Measurements from ENCODE around the gene SLC9A1. TPM values are rescaled to one million over a fixed set of nuclear protein-coding genes. Genes with fewer than 3 reads are reported as not detected.
A peak's percentile ranks its signal among the peaks of the same experiment; 100 is the strongest.

The SLC9A1 gene
- total and polyA plus RNA-seq, 2 experiments from 2014 or later = 8.5 to 23.7 TPM

DNA sequence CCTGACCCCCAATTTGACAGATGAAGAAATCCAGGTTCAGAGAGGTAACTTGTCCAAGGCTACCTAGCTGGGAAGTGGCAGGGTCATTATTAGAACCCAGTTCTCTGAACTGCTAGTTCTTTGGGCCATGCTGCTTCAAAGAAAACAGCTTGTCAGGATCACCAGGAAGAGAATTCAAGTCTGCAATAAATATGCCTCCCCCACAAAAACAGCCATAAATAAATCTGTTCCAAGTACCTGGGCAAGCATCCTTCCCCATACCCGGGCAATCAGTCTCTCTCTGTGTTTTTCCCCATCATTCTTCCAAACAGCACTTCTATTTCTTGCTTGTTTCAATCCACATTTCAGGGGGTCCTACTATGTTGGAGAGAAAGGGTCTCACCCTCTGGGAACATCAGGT lies 34.1 kb downstream of the SLC9A1 start:
- TF ChIP-seq EZH2 (IDR thresholded peaks at IDR 0.05; ENCODE audit: insufficient read depth, poor library complexity, severe bottlenecking) = no peak
- TF ChIP-seq EZH2phosphoT487 (IDR thresholded peaks at IDR 0.05; ENCODE audit: insufficient read depth, low read depth) = no peak
- Histone ChIP-seq H3K4me3 (no peak overlapping the region), H3K9me2 (ENCODE audit: insufficient read depth) (no peaks in the 10 kb centered on the region)

GRCh38 chr1:27118440-27118689 lies 36.6 kb downstream of the SLC9A1 start:
- H3K4me1 ChIP-seq (ENCODE audit: insufficient read depth) = peaks cover 55% of the 10 kb centered on the region
- peak overlapping the region; percentile 59 for H3K4me2 ChIP-seq (ENCODE audit: unreplicated experiment)
- DNase-seq = no peak
- no peaks in the 10 kb centered on the region for H3K9me3 ChIP-seq (ENCODE audit: low read depth)
- peaks cover 80% of the 10 kb centered on the region for H3K79me2 ChIP-seq (ENCODE audit: insufficient read depth)
- WGBS, 2 experiments (ENCODE audit: low coverage in 1 of 2, low lambda C conversion rate in 2 of 2, missing lambda C conversion rate in 2 of 2) = 73 to 78% methylated on average over 4 of the region's 4 CpGs
- peak overlapping the region; percentile 49; the same call in 1 of the 2 replicates for H2AFZ ChIP-seq
- in situ Hi-C loops (cut with MboI) = loop anchor here (25.0 kb wide), 1 partner anchor 494 kb away; the partner anchor contains the start of gene AHDC1
- H3K27ac ChIP-seq = peak overlapping the region; percentile 90
- peaks cover 32% of the 10 kb centered on the region for H3F3A ChIP-seq (ENCODE audit: insufficient read depth)
- no peaks in the 10 kb centered on the region for H3K27me3 ChIP-seq (replicated peaks; ENCODE audit: insufficient read depth)
- H3K4me3 ChIP-seq = 0 out of 2 replicates have a peak overlapping the region, but pooled peaks have one; percentile 26
- H3K36me3 ChIP-seq (ENCODE audit: low read depth) = no peaks in the 10 kb centered on the region
- TF ChIP-seq EZH2 (IDR thresholded peaks at IDR 0.05; ENCODE audit: insufficient read depth, poor library complexity, severe bottlenecking) (no peak), EZH2phosphoT487 (IDR thresholded peaks at IDR 0.05; ENCODE audit: insufficient read depth, low read depth) (no peak)
- peak overlapping the region; percentile 77 for H3K9ac ChIP-seq
- no peaks in the 10 kb centered on the region for H3K9me2 ChIP-seq (ENCODE audit: insufficient read depth)
- H4K20me1 ChIP-seq (ENCODE audit: insufficient read depth) = no peaks in the 10 kb centered on the region

More for the DNA sequence above, 34.1 kb downstream of the SLC9A1 start:
- Histone ChIP-seq H3K9ac (no peak overlapping the region), H3K79me2 (ENCODE audit: insufficient read depth) (peaks cover 77% of the 10 kb centered on the region), H3K27ac (peak overlapping the region; percentile 90; the same call in 1 of the 2 replicates), H3K9me3 (ENCODE audit: low read depth) (no peaks in the 10 kb centered on the region), H3K36me3 (ENCODE audit: low read depth) (no peaks in the 10 kb centered on the region), H4K20me1 (ENCODE audit: insufficient read depth) (no peaks in the 10 kb centered on the region), H3K4me1 (ENCODE audit: insufficient read depth) (peaks cover 55% of the 10 kb centered on the region), H3K4me2 (ENCODE audit: unreplicated experiment) (no peak overlapping the region), H2AFZ (no peak overlapping the region), H3K27me3 (replicated peaks; ENCODE audit: insufficient read depth) (no peaks in the 10 kb centered on the region), H3F3A (ENCODE audit: insufficient read depth) (peaks cover 32% of the 10 kb centered on the region)
- in situ Hi-C loops (cut with MboI) = loop anchor here (25.0 kb wide), 1 partner anchor 491 kb away; the partner anchor contains the start of gene AHDC1
- no peak for DNase-seq
- 56 to 58% methylated on average over 1 of the region's 1 CpG for WGBS, 2 experiments (ENCODE audit: low coverage in 1 of 2, low lambda C conversion rate in 2 of 2, missing lambda C conversion rate in 2 of 2)

GRCh38 chr1:27117733-27118439 lies 37.0 kb downstream of the SLC9A1 start:
- Histone ChIP-seq H3K36me3 (ENCODE audit: low read depth) (no peaks in the 10 kb centered on the region), H3K27me3 (replicated peaks; ENCODE audit: insufficient read depth) (no peaks in the 10 kb centered on the region), H3K27ac (peak overlapping the region; percentile 90), H3K79me2 (ENCODE audit: insufficient read depth) (peaks cover 82% of the 10 kb centered on the region), H3K4me3 (no peak overlapping the region), H3K9me3 (ENCODE audit: low read depth) (no peaks in the 10 kb centered on the region), H4K20me1 (ENCODE audit: insufficient read depth) (no peaks in the 10 kb centered on the region), H3F3A (ENCODE audit: insufficient read depth) (peaks cover 32% of the 10 kb centered on the region), H3K4me2 (ENCODE audit: unreplicated experiment) (peak overlapping the region; percentile 59), H3K4me1 (ENCODE audit: insufficient read depth) (peaks cover 53% of the 10 kb centered on the region), H3K9ac (peak overlapping the region; percentile 77), H2AFZ (no peak overlapping the region), H3K9me2 (ENCODE audit: insufficient read depth) (no peaks in the 10 kb centered on the region)
- TF ChIP-seq EZH2phosphoT487 (IDR thresholded peaks at IDR 0.05; ENCODE audit: insufficient read depth, low read depth) (no peak), EZH2 (IDR thresholded peaks at IDR 0.05; ENCODE audit: insufficient read depth, poor library complexity, severe bottlenecking) (no peak)
- 62 to 65% methylated on average over 12 of the region's 12 CpGs for WGBS, 2 experiments (ENCODE audit: low coverage in 1 of 2, low lambda C conversion rate in 2 of 2, missing lambda C conversion rate in 2 of 2)
- in situ Hi-C loops (cut with MboI) = loop anchor here (25.0 kb wide), 1 partner anchor 494 kb away; the partner anchor contains the start of gene AHDC1
- DNase-seq = peak; percentile 61

DNA sequence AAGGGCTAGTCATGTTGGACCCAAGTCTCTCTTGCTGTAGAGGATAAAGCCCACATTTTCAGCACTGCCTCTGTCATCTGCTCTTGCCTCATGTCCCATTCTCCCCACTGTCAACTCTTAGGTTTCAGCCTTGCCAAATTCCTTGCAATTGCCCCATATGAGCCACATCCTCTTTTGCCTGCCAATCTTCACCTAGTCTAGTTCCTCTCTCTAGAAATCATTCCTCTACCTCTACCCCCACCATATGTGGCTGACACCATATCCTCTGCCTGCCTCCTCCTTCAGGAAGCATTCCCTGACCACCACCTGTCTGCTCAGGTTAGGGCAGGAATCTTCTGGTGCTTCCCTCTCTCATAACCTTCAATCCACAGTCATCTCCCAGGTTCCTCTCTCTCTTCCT lies 38.2 kb downstream of the SLC9A1 start:
- no peaks in the 10 kb centered on the region for H3K27me3 ChIP-seq (replicated peaks; ENCODE audit: insufficient read depth)
- TF ChIP-seq EZH2phosphoT487 (IDR thresholded peaks at IDR 0.05; ENCODE audit: insufficient read depth, low read depth) (no peak), EZH2 (IDR thresholded peaks at IDR 0.05; ENCODE audit: insufficient read depth, poor library complexity, severe bottlenecking) (no peak)
- in situ Hi-C loops (cut with MboI) = loop anchor here (25.0 kb wide), 1 partner anchor 496 kb away; the partner anchor contains the start of gene AHDC1
- peaks cover 33% of the 10 kb centered on the region for H3F3A ChIP-seq (ENCODE audit: insufficient read depth)
- H2AFZ ChIP-seq = no peak overlapping the region
- no peaks in the 10 kb centered on the region for H4K20me1 ChIP-seq (ENCODE audit: insufficient read depth)
- H3K4me3 ChIP-seq = no peak overlapping the region
- H3K79me2 ChIP-seq (ENCODE audit: insufficient read depth) = peaks cover 70% of the 10 kb centered on the region
- peak; percentile 65 for DNase-seq
- H3K36me3 ChIP-seq (ENCODE audit: low read depth) = no peaks in the 10 kb centered on the region
- no peaks in the 10 kb centered on the region for H3K9me2 ChIP-seq (ENCODE audit: insufficient read depth)
- H3K9me3 ChIP-seq (ENCODE audit: low read depth) = no peaks in the 10 kb centered on the region
- peaks cover 52% of the 10 kb centered on the region for H3K4me1 ChIP-seq (ENCODE audit: insufficient read depth)
- no peak overlapping the region for H3K9ac ChIP-seq
- H3K27ac ChIP-seq = 0 out of 2 replicates have a peak overlapping the region, but pooled peaks have one; percentile 90
- no peak overlapping the region for H3K4me2 ChIP-seq (ENCODE audit: unreplicated experiment)

Data from GM23248 (cell line).